Heart left ventricle (tissue), 13 donors: ENCODE measurements around the gene MN1.

ENCODE experiments used
- POLR2A ChIP-seq, 2 donors: fragments of 450-650 bp; IDR thresholded peaks; one replicate each; pipeline ENCODE4 v1.6.1; 2017; ENCODE audit warnings: antibody characterized with exemption in 2 of 2, mild to moderate bottlenecking in 2 of 2, moderate library complexity in 2 of 2
- TF ChIP-seq, protein P1 (sequence below), 12 donors: fragments of 200-600 bp; sonication (generic) in 4 of 12; IDR thresholded peaks; one replicate each; pipeline versions ENCODE4 v1.5.0 to v1.8.0; 2018 to 2022; ENCODE audit warnings: antibody characterized with exemption in 12 of 12, mild to moderate bottlenecking in 5 of 12
- donor health status: ischemic (EF 13 %, LVEDD 7.1; RV severe dilation, severe dysfunction).
- donor health status: DM: no; HTN: yes; CAD: no.
- donor health status: DM: no; HTN: no; CAD: no.
- donor health status: ischemic (EF 25% LVEDD 6.9; RV normal size, moderate dysfunction).
- donor health status: ischemic (EF 25% LVEDD 5.7; RV mildly dilated, moderate dysfunction).
- donor health status: ischemic (EF 35%, LVEDD 5.7; RV mildly dilated, moderate dysfunction).
- donor health status: nonischemic (EF 11% LVEDD 7.7; RV severe dilation, severe dysfunction).
- donor health status: DM: yes; HTN: yes; CAD: no.
- donor health status: PGD.
- donor health status: ischemic (EF 29% LVEDD 5.4; RV normal size, mild dysfunction).
- donor health status: nonischemic (EF 23%, LVEDD 6.1; RV moderate dilation, normal function).

DNA sequence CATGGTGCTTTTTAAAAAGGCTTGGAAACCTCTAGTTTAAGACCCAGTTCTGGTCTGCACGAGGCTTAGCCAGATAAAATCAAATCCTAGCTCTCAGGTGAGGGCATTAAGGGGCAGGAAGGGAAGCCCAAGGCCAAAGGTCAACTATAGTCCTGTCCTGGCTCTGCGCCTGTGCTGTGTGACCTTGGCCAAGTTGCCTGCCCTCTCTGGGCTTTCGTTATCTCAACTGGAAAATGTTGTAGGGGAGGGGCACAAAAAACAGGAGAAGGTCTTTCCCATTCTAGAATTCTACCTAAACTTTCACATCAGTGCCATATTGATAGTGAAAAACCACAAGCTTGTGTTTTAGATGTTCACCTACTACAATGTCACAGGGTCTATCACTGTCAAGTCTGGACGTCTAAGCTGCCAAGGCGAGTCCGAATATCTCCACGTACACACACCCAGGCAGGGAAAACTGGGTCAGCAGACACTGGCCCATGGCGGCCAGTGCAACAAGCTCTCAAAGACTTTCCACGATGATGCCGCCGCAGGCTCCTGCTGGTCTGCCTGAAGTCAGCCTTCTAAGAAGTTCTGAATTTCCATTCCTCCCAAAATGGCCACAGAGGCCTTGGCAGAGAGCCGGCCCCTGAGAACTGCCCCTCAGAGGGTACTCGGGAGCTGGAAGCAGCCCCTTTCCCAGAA, 18.0 kb downstream of the MN1 start:
- TF ChIP-seq, protein P1, sequence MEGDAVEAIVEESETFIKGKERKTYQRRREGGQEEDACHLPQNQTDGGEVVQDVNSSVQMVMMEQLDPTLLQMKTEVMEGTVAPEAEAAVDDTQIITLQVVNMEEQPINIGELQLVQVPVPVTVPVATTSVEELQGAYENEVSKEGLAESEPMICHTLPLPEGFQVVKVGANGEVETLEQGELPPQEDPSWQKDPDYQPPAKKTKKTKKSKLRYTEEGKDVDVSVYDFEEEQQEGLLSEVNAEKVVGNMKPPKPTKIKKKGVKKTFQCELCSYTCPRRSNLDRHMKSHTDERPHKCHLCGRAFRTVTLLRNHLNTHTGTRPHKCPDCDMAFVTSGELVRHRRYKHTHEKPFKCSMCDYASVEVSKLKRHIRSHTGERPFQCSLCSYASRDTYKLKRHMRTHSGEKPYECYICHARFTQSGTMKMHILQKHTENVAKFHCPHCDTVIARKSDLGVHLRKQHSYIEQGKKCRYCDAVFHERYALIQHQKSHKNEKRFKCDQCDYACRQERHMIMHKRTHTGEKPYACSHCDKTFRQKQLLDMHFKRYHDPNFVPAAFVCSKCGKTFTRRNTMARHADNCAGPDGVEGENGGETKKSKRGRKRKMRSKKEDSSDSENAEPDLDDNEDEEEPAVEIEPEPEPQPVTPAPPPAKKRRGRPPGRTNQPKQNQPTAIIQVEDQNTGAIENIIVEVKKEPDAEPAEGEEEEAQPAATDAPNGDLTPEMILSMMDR (IDR thresholded peaks at IDR 0.05), result no peak
- TF ChIP-seq POLR2A (IDR thresholded peaks at IDR 0.05), result no peak
